Globus pallidus (tissue), 1 donor: ENCODE results near the gene NEMP2.

ENCODE experiments used
- DNase-seq: peaks from one replicate; pipeline ENCODE4 v3.0.0-alpha.2; 2015; ENCODE audit warnings: low spot score

The NEMP2 gene

GRCh38 chr2:190534310-190535120 is at the start of gene NEMP2:
TSS of gene NEMP2 (minus strand) at chr2:190534722. CDS start at chr2:190534655, 67 bp downstream.
- DNase-seq = peak; percentile 70

DNA sequence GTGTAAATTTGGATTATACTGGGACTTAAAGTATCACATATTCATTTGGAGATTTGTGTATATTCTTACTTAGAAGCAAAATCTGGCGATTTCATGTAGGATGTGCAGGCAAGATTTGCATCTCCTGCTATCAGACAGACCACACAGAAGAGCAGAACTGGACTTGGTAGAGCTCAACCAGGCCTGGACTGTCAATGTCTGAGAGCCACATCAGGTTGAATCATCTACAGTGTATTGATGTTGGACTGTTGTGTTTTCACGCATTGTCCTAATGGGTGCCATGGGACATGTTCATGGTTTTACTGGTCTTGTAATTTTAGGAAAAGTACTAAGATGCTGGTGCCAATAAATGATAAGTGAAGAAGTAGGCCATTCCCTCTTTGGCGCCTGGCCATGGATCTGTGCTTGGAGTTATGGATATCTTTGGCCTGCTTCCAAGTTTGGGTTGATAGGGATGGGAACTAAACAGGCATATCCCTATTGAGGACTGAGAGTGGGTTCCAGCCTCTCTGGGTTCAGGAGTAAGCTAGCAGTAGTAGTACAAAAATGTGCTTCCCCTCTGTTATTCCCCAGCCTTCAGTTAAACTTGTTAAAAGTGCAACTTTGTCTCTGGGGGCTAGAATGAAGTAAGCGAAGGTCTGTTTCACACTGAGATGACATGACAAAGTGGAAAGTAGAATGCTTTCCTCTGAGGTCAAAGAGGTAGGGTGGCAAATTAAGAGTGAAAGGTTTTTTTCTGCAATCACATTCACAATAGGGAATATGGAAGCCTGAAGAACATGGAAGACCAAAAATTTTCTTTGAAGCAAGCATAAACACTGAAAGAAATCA is 49.2 kb upstream of the NEMP2 start:
- peak; percentile 20 for DNase-seq

- DNase-seq = peak; percentile 72
Observed at GRCh38 chr2:190582736-190583506, 48.4 kb upstream of the NEMP2 start.

DNA sequence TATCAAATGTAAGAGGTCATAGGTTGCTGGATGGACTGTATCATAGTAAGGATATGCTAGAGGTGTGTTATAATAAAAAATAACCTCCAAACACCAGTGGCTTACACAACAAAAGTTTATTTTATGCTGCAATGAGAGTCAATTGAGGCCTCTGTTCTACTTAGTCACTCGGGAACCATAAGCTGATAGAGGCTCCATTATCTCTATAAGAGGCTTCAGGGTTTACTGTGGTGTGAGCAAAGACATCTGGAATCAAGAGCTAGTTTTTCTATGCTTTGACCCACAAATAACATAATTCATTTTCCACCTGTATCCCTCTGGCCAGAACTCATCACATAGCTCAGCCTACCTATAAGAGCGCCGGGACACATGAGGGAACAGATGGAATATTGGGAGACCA is 47.5 kb upstream of the NEMP2 start:
- DNase-seq = no peak

- no peak for DNase-seq
Observed at GRCh38 chr2:190579915-190580846, 45.7 kb upstream of the NEMP2 start.

GRCh38 chr2:190579058-190579410 is 44.5 kb upstream of the NEMP2 start:
- DNase-seq = no peak

- DNase-seq = no peak
Observed at GRCh38 chr2:190578158-190579057, 43.9 kb upstream of the NEMP2 start.

- no peak for DNase-seq
Observed at GRCh38 chr2:190576573-190576972, 42.1 kb upstream of the NEMP2 start.

DNA sequence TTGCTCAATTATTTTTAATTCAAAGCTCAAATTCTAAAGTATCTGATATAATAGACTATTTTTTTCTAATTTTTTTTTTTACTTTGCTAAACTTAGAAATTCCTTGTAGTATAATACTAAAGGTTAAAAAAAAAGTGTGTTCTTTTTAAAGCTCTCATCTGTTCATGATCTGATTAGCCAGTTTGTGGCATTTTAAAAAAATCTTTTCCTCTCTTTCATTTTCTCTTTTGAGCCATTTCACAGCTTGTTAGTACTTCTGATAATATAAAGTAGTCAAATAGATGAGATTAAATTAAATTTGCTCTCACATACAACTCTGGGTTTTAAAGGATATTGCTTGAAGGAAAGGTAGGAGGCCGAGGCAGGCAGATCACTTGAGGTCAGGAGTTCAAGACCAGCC is 40.7 kb upstream of the NEMP2 start:
- DNase-seq = no peak

DNA sequence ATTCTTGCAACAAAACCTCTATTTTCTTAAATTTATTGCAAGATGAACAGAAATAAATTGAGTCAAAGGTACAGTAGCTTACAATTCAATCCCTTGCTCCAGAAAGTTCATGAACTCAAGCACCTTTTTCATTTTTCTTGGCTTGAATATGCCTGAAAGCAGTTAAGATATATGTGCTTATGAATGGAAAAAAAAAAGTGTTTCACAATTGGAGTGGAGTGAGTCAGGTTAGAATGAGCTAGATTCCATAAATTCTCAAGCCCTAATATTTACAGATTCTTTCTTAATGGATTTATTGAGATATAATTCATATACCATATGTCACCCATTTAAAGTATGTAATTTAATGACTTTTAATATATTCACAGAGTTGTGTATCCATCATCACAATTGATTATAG is 39.6 kb upstream of the NEMP2 start:
- DNase-seq = no peak

- no peak for DNase-seq
Observed at GRCh38 chr2:190572246-190572645, 37.7 kb upstream of the NEMP2 start.

DNA sequence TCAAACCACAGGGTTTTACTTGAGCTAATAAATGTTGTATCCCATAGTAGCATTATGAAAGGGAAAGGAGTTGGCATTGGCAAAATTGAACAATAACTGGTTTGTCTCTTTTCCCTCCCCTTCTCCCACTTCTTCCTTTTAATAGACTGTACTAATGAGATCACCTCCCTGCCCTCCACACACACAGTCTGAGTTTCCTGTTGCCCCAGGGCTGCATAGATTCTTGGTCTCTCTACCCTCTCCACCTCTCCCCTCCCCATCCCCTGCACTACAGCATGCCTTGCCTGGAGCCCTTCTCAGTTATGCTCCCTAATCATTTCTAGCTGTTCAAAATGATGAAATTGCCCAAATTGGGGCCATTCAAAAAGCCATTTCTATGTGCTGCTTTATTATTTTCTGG is 37.2 kb upstream of the NEMP2 start:
- no peak for DNase-seq

GRCh38 chr2:190570871-190571270 is 36.3 kb upstream of the NEMP2 start:
- DNase-seq = no peak

- DNase-seq = no peak
Observed at GRCh38 chr2:190569994-190570755, 35.7 kb upstream of the NEMP2 start.

DNA sequence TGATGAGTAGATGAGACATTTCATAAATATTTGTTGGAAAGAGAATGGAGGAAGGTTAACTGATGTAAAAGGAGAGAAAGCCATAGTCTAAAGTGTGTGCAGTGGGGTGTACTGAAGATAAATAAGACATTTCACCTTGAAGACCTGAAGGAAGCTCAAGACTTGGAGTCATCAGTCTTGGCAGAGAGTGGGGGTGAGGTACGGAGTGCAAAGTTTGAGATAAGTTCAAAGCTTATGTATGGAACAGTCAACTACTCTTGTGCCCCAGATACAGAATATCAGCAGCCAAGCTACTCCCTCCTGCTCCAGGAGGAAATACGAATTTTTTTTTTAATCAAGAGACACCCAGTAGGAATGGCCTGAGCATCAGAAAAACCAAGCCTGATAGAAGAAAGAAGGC is 30.3 kb upstream of the NEMP2 start:
- no peak for DNase-seq

- DNase-seq = no peak
Observed at GRCh38 chr2:190563646-190564045, 29.1 kb upstream of the NEMP2 start.

- DNase-seq = no peak
Observed at GRCh38 chr2:190563109-190563508, 28.6 kb upstream of the NEMP2 start.

GRCh38 chr2:190562121-190562520 is 27.6 kb upstream of the NEMP2 start:
- DNase-seq = peak; percentile 31

DNA sequence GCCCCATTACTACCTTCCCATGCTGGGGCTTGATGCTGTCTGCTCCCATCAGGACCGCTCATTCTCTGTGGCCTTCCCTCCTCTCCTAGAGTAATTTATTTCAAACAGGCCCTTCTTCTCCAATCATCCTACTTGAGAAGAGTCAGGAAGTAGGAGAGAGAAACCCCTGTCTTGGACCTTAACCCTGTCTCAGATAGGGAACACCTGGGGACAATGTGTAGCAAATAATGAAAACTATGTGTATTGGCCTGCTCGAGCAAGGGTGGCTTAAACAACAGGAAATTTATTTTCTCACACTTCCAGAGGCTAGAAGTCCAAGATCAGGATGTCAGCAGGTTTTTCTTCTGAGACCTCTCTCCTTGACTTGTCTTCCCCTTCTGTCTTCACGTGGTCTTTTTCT is 26.6 kb upstream of the NEMP2 start:
- no peak for DNase-seq
